ENCODE results near the gene GPATCH3. TPM values are rescaled to one million over a fixed set of nuclear protein-coding genes. Genes with fewer than 3 reads are reported as not detected.

The GPATCH3 gene
- total and polyA plus RNA-seq, 2 of the 4 experiments (the other 2 are of a cell fraction), result 5.2 to 8.0 TPM

GRCh38 chr1:26911399-26912146 is 11.3 kb upstream of the GPATCH3 start:
- H3K36me3 ChIP-seq (ENCODE audit: control insufficient read depth, insufficient read depth, low read length), result no peaks in the 10 kb centered on the region
- no TSS peak for BruUV-seq (replicated peaks)
- no peak overlapping the region for H3K14ac ChIP-seq (replicated peaks; ENCODE audit: low read depth, low read length)
- ChIA-PET POLR2A (ENCODE audit: unreplicated experiment) (no interaction called here), CTCF (no interaction called here)
- WGBS, 2 experiments (ENCODE audit: extremely low coverage in 2 of 2, insufficient read length in 1 of 2), result no CpG with 5 or more reads among the region's 8 CpGs
- no peak overlapping the region for H3K18ac ChIP-seq (ENCODE audit: low read depth, low read length)
- DNase-seq, result no peak
- no peaks in the 10 kb centered on the region for H3K4me1 ChIP-seq (ENCODE audit: control insufficient read depth, insufficient read depth, low read length)
- no peak overlapping the region for H2AFZ ChIP-seq (replicated peaks; ENCODE audit: low read length, poor library complexity)
- no peak overlapping the region for H3K4ac ChIP-seq (ENCODE audit: low read depth, low read length)
- H3K27ac ChIP-seq (ENCODE audit: insufficient read depth, low read length), result no peak overlapping the region
- H3K9me3 ChIP-seq (ENCODE audit: control insufficient read depth, insufficient read depth, low read length), result no peaks in the 10 kb centered on the region
- no peaks in the 10 kb centered on the region for H4K20me1 ChIP-seq (ENCODE audit: insufficient read depth, low read length)
- in situ Hi-C loops (cut with MboI; ENCODE audit: low sequenced_read_pairs) (no loop called here), dilution Hi-C loops (cut with HindIII; ENCODE audit: low sequenced_read_pairs, unreplicated experiment) (no loop called here), intact Hi-C loops (cut with micrococcal nuclease) (no loop called here)
- H3K9me1 ChIP-seq (ENCODE audit: insufficient read depth, low read length), result no peaks in the 10 kb centered on the region
- H2BK120ac ChIP-seq (ENCODE audit: low read depth, low read length), result no peak overlapping the region
- H2BK5ac ChIP-seq (ENCODE audit: low read depth, low read length, poor library complexity, severe bottlenecking), result no peak overlapping the region
- no peak overlapping the region for H4K5ac ChIP-seq (ENCODE audit: low read depth, low read length)
- H3K23ac ChIP-seq (ENCODE audit: low read depth, low read length), result no peak overlapping the region
- H2BK20ac ChIP-seq (ENCODE audit: low read depth, low read length), result no peak overlapping the region
- no peak overlapping the region for H3K4me2 ChIP-seq (ENCODE audit: low read depth, low read length)
- ATAC-seq (ENCODE audit: low read depth), result no peak
- H3K9ac ChIP-seq (ENCODE audit: low read depth, low read length), result no peak overlapping the region
- no peak overlapping the region for H4K8ac ChIP-seq (ENCODE audit: low read depth in 2 of 2, low read length in 2 of 2)
- H2AK9ac ChIP-seq (replicated peaks; ENCODE audit: low read depth, low read length, poor library complexity), result no peak overlapping the region
- no peak overlapping the region for H2BK15ac ChIP-seq (ENCODE audit: low read depth, low read length)
- TF ChIP-seq CEBPB (IDR thresholded peaks at IDR 0.05; ENCODE audit: low read depth, low read length) (no peak), NFE2L2 (IDR thresholded peaks at IDR 0.05; ENCODE audit: low read depth, low read length) (no peak), MXI1 (IDR thresholded peaks at IDR 0.05; ENCODE audit: borderline replicate concordance, low read depth, low read length) (no peak), MAZ (IDR thresholded peaks at IDR 0.05; ENCODE audit: borderline replicate concordance, low read depth, low read length) (no peak), FOS (IDR thresholded peaks at IDR 0.05; ENCODE audit: low read depth, low read length) (no peak), USF2 (IDR thresholded peaks at IDR 0.05; ENCODE audit: low read depth, low read length) (no peak), RFX5 (IDR thresholded peaks at IDR 0.05; ENCODE audit: low read depth, low read length) (no peak), RCOR1 (IDR thresholded peaks at IDR 0.05; ENCODE audit: insufficient replicate concordance, low read length) (no peak), POLR2A (IDR thresholded peaks at IDR 0.05; ENCODE audit: low read depth, low read length) (no peak), CHD1 (IDR thresholded peaks at IDR 0.05; ENCODE audit: low read depth, low read length) (no peak), MAFK (IDR thresholded peaks at IDR 0.05; ENCODE audit: low read depth, low read length) (no peak), RAD21 (IDR thresholded peaks at IDR 0.05; ENCODE audit: low read length) (no peak), ELK1 (IDR thresholded peaks at IDR 0.05; ENCODE audit: borderline replicate concordance, low read depth, low read length) (no peak), BHLHE40 (IDR thresholded peaks at IDR 0.05; ENCODE audit: low read depth, low read length) (no peak), SMC3 (IDR thresholded peaks at IDR 0.05; ENCODE audit: low read depth, low read length) (no peak), CTCF (conservative IDR thresholded peaks at IDR 0.05; ENCODE audit: low read depth, low read length) (no peak)
- no peak overlapping the region for H2AK5ac ChIP-seq (ENCODE audit: low read depth, low read length)
- peaks cover 20% of the 10 kb centered on the region for H3K27me3 ChIP-seq (ENCODE audit: control insufficient read depth, insufficient read depth, low read length)
- H3K56ac ChIP-seq (ENCODE audit: extremely low read depth, insufficient read depth, low read length), result no peak overlapping the region
- no peaks in the 10 kb centered on the region for H3K79me1 ChIP-seq (ENCODE audit: low read depth in 1 of 2, low read length in 2 of 2)
- no peak overlapping the region for H4K91ac ChIP-seq (ENCODE audit: insufficient read depth, low read depth, low read length)
- H3K4me3 ChIP-seq (ENCODE audit: insufficient read depth, low read depth, low read length), result no peak overlapping the region

Data from IMR-90 (cell line).